A549 (cell line): Measurements from ENCODE around the gene PDS5B.

ENCODE experiments used
- CHD4 ChIP-seq: fragments of 200-600 bp; sonication (generic); IDR thresholded peaks from 2 replicates; pipeline ENCODE4 v1.6.1; 2016; ENCODE audit warnings: antibody characterized with exemption, mild to moderate bottlenecking, borderline replicate concordance
- EHF ChIP-seq: fragments of 250-450 bp; sonication (Bioruptor Pico); IDR thresholded peaks from 2 replicates; pipeline ENCODE4 v1.5.0; 2020; ENCODE audit warnings: mild to moderate bottlenecking
- POLR2A ChIP-seq: IDR thresholded peaks from 2 replicates; pipeline ENCODE4 v1.6.1; 2012; ENCODE audit warnings: mild to moderate bottlenecking, low read length
- RCOR1 ChIP-seq: fragments of 150-350 bp; IDR thresholded peaks from 2 replicates; pipeline ENCODE4 v1.6.1; 2014; ENCODE audit warnings: antibody characterized with exemption, low read length, low read depth
- ZFP36 ChIP-seq: fragments of 450-650 bp; IDR thresholded peaks from 2 replicates; pipeline ENCODE4 v1.6.1; 2014; ENCODE audit warnings: borderline replicate concordance; ENCODE audit not compliant: partially characterized antibody
- TF ChIP-seq, protein P1 (sequence below): fragments of >200 bp; sonication (Bioruptor Twin); formaldehyde crosslinking; IDR thresholded peaks from 3 replicates; pipeline ENCODE4 v1.5.1; 2016
- TF ChIP-seq, protein P2 (sequence below): fragments of 450-650 bp; IDR thresholded peaks from 2 replicates; pipeline ENCODE4 v1.6.1; 2014; ENCODE audit warnings: antibody characterized with exemption

DNA sequence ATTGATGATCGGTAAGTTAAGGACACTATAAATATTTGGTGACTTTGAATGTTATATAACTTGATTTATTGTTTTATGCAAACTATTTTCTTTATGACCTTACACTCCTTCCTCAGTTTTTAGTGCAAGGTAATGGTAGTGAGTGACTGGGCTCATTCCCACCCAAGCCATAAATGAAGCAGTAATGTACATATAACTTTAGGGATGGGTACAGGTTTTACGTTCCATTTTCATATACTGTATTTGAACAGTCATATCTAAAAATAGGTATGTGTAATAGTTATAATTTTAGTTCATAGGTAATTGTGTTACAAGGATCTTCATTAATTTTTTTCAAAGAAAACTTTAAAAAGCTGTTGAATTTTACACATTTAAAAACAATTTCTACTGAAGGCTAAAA lies 101.0 kb downstream of the PDS5B start:
- TF ChIP-seq, protein P1, sequence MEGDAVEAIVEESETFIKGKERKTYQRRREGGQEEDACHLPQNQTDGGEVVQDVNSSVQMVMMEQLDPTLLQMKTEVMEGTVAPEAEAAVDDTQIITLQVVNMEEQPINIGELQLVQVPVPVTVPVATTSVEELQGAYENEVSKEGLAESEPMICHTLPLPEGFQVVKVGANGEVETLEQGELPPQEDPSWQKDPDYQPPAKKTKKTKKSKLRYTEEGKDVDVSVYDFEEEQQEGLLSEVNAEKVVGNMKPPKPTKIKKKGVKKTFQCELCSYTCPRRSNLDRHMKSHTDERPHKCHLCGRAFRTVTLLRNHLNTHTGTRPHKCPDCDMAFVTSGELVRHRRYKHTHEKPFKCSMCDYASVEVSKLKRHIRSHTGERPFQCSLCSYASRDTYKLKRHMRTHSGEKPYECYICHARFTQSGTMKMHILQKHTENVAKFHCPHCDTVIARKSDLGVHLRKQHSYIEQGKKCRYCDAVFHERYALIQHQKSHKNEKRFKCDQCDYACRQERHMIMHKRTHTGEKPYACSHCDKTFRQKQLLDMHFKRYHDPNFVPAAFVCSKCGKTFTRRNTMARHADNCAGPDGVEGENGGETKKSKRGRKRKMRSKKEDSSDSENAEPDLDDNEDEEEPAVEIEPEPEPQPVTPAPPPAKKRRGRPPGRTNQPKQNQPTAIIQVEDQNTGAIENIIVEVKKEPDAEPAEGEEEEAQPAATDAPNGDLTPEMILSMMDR: no peak
- TF ChIP-seq, protein P2, sequence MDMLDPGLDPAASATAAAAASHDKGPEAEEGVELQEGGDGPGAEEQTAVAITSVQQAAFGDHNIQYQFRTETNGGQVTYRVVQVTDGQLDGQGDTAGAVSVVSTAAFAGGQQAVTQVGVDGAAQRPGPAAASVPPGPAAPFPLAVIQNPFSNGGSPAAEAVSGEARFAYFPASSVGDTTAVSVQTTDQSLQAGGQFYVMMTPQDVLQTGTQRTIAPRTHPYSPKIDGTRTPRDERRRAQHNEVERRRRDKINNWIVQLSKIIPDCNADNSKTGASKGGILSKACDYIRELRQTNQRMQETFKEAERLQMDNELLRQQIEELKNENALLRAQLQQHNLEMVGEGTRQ: no peak
- TF ChIP-seq EHF (CRISPR knock-in tag) (no peak), CHD4 (no peak), POLR2A (no peak), RCOR1 (no peak), ZFP36 (no peak)
